ENCODE data around the gene AUTS2. TPM values are rescaled to one million over a fixed set of nuclear protein-coding genes. Genes with fewer than 3 reads are reported as not detected.

AUTS2 gene
- total and polyA plus RNA-seq, 9 of the 15 experiments (the other 6 are each of a cell fraction or from before 2014, with no cell fraction given) = 0.58 TPM; not detected in 8

GRCh38 chr7:70159121-70159520, 560.8 kb downstream of the AUTS2 start:
- H3K27ac ChIP-seq (ENCODE audit: extremely low read depth, low read depth, low read length) = no peak overlapping the region
- H4K20me1 ChIP-seq (replicated peaks; ENCODE audit: control insufficient read depth, insufficient read depth, low read length) = no peaks in the 10 kb centered on the region
- H3K4me2 ChIP-seq (ENCODE audit: insufficient read depth, low read length) = no peak overlapping the region
- ATAC-seq (no peak), DNase-seq (ENCODE audit: extremely low read depth in 1 of 4, low spot score in 3 of 4) (no peak), FAIRE-seq (no peak)
- in situ Hi-C loops (cut with MboI) (no loop called here), intact Hi-C loops (cut with micrococcal nuclease) (no loop called here)
- POLR2A ChIA-PET = no interaction called here
- no peaks in the 10 kb centered on the region for H3K9me1 ChIP-seq (ENCODE audit: control insufficient read depth, insufficient read depth, low read length)
- no peak overlapping the region for H3K4me3 ChIP-seq
- no TSS peak for BruUV-seq (replicated peaks)
- H3K79me2 ChIP-seq (ENCODE audit: control insufficient read depth, insufficient read depth, low read length) = no peaks in the 10 kb centered on the region
- no peaks in the 10 kb centered on the region for H3K4me1 ChIP-seq (replicated peaks in 1 of 2; ENCODE audit: control insufficient read depth in 2 of 2, insufficient read depth in 2 of 2, low read length in 2 of 2)
- 2% methylated on average over 3 of the region's 3 CpGs for WGBS (ENCODE audit: insufficient coverage, low coverage, missing lambda C conversion rate)
- no peak overlapping the region for H2AFZ ChIP-seq (ENCODE audit: low read depth, low read length)
- no peaks in the 10 kb centered on the region for H3K36me3 ChIP-seq (ENCODE audit: control insufficient read depth, insufficient read depth, low read length)
- no peaks in the 10 kb centered on the region for H3K9me3 ChIP-seq (replicated peaks; ENCODE audit: control insufficient read depth, insufficient read depth, low read depth, low read length)
- CTCF ChIA-PET (ENCODE audit: low intra/inter-chr PET ratio) = no interaction called here
- H3K9ac ChIP-seq (ENCODE audit: insufficient read depth in 1 of 2, low read depth in 2 of 2, low read length in 2 of 2) = no peak overlapping the region
- no peaks in the 10 kb centered on the region for H3K27me3 ChIP-seq (ENCODE audit: control insufficient read depth in 2 of 2, insufficient read depth in 2 of 2, low read length in 2 of 2)
- TF ChIP-seq POLR2AphosphoS5 (IDR thresholded peaks at IDR 0.05; ENCODE audit: control insufficient read depth, insufficient read depth, low read depth, low read length) = no peak
- no peak for TF ChIP-seq POLR2H (tag; IDR thresholded peaks at IDR 0.05; ENCODE audit: low read depth)
- no peak for TF ChIP-seq ZSCAN32 (CRISPR knock-in tag; IDR thresholded peaks at IDR 0.05)
- TF ChIP-seq PRDM10 (IDR thresholded peaks at IDR 0.05; ENCODE audit: partially characterized antibody) = no peak
- TF ChIP-seq SP1 (CRISPR knock-in tag; IDR thresholded peaks at IDR 0.05) = no peak
- no peak for TF ChIP-seq THRA (IDR thresholded peaks at IDR 0.05)
- TF ChIP-seq GABPB1 (CRISPR knock-in tag; IDR thresholded peaks at IDR 0.05) = no peak
- TF ChIP-seq ILF3 (IDR thresholded peaks at IDR 0.05; ENCODE audit: borderline replicate concordance) = no peak
- TF ChIP-seq ZNF699 (CRISPR knock-in tag; IDR thresholded peaks at IDR 0.05; ENCODE audit: insufficient replicate concordance) = no peak
- TF ChIP-seq E2F1 (CRISPR knock-in tag; IDR thresholded peaks at IDR 0.05) = no peak
- TF ChIP-seq TEAD2 (tag; IDR thresholded peaks at IDR 0.05) = no peak
- no peak for TF ChIP-seq ZZZ3 (IDR thresholded peaks at IDR 0.05)
- TF ChIP-seq ZNF644 (tag; IDR thresholded peaks at IDR 0.05; ENCODE audit: low read depth) = no peak
- no peak for TF ChIP-seq ELF1 (tag; IDR thresholded peaks at IDR 0.05)
- TF ChIP-seq CEBPB (tag; IDR thresholded peaks at IDR 0.05) = no peak
